ENCODE measurements around the gene NUDT11.
"Not testable (repeated sequence)": the region's sequence is repeated elsewhere in the genome, so short reads cannot be mapped to it uniquely, and the experiment has no call there.

NUDT11 gene

DNA sequence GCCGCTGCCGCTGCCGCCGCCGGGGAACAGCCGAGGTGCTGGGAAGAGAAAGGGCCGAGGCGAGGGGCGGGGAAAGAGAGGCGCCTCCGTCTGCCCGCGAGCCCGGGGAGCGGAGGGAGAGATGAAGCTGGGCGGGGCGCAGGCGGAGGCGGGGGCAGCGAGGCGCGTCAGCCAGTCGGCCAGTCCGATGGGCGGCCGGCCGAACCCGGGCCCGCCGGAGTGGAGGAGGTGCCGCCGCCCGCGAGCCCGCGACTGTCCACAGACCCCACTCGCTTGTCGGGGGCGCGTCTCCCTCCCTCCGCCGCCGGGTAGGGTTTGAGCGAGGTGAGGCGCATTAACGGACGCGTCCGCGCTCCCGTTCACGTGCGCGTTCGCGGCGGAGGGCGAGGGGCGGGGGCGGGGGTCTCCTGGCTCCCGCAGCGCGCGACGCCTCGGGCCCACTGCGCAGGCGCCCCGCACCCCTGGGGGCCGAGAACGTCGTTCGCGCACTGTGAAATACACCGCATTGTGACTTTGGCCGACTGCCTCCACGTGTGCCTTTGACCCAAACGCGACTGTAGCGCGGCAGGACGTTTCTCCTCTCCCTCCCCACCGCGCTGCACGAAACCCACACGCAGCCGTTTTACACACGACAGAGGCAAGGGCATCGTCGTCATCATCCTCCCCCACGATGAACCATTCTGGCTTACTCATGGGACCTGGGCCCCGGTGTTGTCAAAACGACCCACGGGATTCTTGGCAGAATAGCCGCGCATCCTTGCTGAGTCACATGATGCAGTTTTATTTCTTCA lies at the start of gene NUDT11:
NUDT11 (minus strand) TSS at position 92 of the 791 bp plus-strand sequence. CDS start 148 bp downstream, outside the sequence.
- no peak for TF ChIP-seq EZH2 (IDR thresholded peaks at IDR 0.05; ENCODE audit: borderline replicate concordance, low read length)
- TF ChIP-seq, protein P1, sequence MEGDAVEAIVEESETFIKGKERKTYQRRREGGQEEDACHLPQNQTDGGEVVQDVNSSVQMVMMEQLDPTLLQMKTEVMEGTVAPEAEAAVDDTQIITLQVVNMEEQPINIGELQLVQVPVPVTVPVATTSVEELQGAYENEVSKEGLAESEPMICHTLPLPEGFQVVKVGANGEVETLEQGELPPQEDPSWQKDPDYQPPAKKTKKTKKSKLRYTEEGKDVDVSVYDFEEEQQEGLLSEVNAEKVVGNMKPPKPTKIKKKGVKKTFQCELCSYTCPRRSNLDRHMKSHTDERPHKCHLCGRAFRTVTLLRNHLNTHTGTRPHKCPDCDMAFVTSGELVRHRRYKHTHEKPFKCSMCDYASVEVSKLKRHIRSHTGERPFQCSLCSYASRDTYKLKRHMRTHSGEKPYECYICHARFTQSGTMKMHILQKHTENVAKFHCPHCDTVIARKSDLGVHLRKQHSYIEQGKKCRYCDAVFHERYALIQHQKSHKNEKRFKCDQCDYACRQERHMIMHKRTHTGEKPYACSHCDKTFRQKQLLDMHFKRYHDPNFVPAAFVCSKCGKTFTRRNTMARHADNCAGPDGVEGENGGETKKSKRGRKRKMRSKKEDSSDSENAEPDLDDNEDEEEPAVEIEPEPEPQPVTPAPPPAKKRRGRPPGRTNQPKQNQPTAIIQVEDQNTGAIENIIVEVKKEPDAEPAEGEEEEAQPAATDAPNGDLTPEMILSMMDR (IDR thresholded peaks at IDR 0.05; ENCODE audit: low read length), result no peak
- Histone ChIP-seq H2AFZ (ENCODE audit: low read length) (no peak within 1 kb of the TSS), H3K4me2 (ENCODE audit: low read length) (no peak within 1 kb of the TSS), H3K79me2 (ENCODE audit: insufficient read depth, low read length) (no peaks in the 10 kb centered on the region), H3K9me3 (ENCODE audit: low read length) (no peaks in the 10 kb centered on the region), H3K9ac (ENCODE audit: low read length) (no peak within 1 kb of the TSS), H3F3A (ENCODE audit: insufficient read depth, low read length) (no peaks in the 10 kb centered on the region), H3K27ac (ENCODE audit: low read depth, low read length, poor library complexity, severe bottlenecking) (no peak within 1 kb of the TSS), H3K4me1 (ENCODE audit: insufficient read depth, low read length, severe bottlenecking) (no peaks in the 10 kb centered on the region), H3K4me3 (ENCODE audit: low read depth, low read length, poor library complexity, severe bottlenecking) (no peak within 1 kb of the TSS), H3K36me3 (ENCODE audit: insufficient read depth, low read length) (no peaks in the 10 kb centered on the region), H3K9me2 (ENCODE audit: low read depth, low read length) (no peaks in the 10 kb centered on the region), H4K20me1 (ENCODE audit: insufficient read depth, low read length) (no peaks in the 10 kb centered on the region), H3K27me3 (ENCODE audit: insufficient read depth, low read length) (no peaks in the 10 kb centered on the region)

- TF ChIP-seq EZH2 (IDR thresholded peaks at IDR 0.05; ENCODE audit: borderline replicate concordance, low read length), result no peak
- TF ChIP-seq, protein P1 (IDR thresholded peaks at IDR 0.05; ENCODE audit: low read length), result no peak
- no peak overlapping the region for H2AFZ ChIP-seq (ENCODE audit: low read length)
- H3K4me2 ChIP-seq (ENCODE audit: low read length), result no peak overlapping the region
- H3K27me3 ChIP-seq (ENCODE audit: insufficient read depth, low read length), result no peaks in the 10 kb centered on the region
- H4K20me1 ChIP-seq (ENCODE audit: insufficient read depth, low read length), result no peaks in the 10 kb centered on the region
- no peaks in the 10 kb centered on the region for H3K36me3 ChIP-seq (ENCODE audit: insufficient read depth, low read length)
- no peaks in the 10 kb centered on the region for H3K4me1 ChIP-seq (ENCODE audit: insufficient read depth, low read length, severe bottlenecking)
- H3K9ac ChIP-seq (ENCODE audit: low read length), result no peak overlapping the region
- no peaks in the 10 kb centered on the region for H3K9me3 ChIP-seq (ENCODE audit: low read length)
- no peak overlapping the region for H3K27ac ChIP-seq (ENCODE audit: low read depth, low read length, poor library complexity, severe bottlenecking)
- no peak overlapping the region for H3K4me3 ChIP-seq (ENCODE audit: low read depth, low read length, poor library complexity, severe bottlenecking)
- H3F3A ChIP-seq (ENCODE audit: insufficient read depth, low read length), result no peaks in the 10 kb centered on the region
- no peaks in the 10 kb centered on the region for H3K9me2 ChIP-seq (ENCODE audit: low read depth, low read length)
- H3K79me2 ChIP-seq (ENCODE audit: insufficient read depth, low read length), result no peaks in the 10 kb centered on the region
Observed at GRCh38 chrX:51520393-51520792, 24.0 kb upstream of the NUDT11 start.

DNA sequence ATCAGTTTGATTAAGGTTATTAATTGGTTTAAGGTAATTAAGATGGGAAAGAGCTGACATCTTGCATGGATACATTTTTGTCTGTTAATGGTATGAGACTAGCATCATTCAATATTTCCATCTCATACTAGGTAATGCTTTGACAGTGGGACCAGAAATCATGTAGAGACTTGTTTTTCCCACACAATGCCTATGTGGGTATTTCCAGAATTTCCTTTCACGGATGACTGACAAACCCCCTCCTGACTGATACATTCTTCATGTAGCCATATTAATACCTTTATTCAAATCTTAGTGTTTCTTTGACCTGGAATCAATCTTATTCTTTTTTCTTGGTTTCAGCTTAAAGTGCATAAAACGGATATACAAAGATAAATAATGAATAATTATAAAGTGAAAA lies 22.7 kb upstream of the NUDT11 start:
- not testable (repeated sequence) for H3K27me3 ChIP-seq (ENCODE audit: insufficient read depth, low read length); H3K9me3 ChIP-seq (ENCODE audit: low read length); H2AFZ ChIP-seq (ENCODE audit: low read length); H3K4me3 ChIP-seq (ENCODE audit: low read depth, low read length, poor library complexity, severe bottlenecking); H3K79me2 ChIP-seq (ENCODE audit: insufficient read depth, low read length); H3K4me1 ChIP-seq (ENCODE audit: insufficient read depth, low read length, severe bottlenecking); H3K9ac ChIP-seq (ENCODE audit: low read length); H3K36me3 ChIP-seq (ENCODE audit: insufficient read depth, low read length); H4K20me1 ChIP-seq (ENCODE audit: insufficient read depth, low read length); H3F3A ChIP-seq (ENCODE audit: insufficient read depth, low read length); H3K9me2 ChIP-seq (ENCODE audit: low read depth, low read length); H3K4me2 ChIP-seq (ENCODE audit: low read length); H3K27ac ChIP-seq (ENCODE audit: low read depth, low read length, poor library complexity, severe bottlenecking)

DNA sequence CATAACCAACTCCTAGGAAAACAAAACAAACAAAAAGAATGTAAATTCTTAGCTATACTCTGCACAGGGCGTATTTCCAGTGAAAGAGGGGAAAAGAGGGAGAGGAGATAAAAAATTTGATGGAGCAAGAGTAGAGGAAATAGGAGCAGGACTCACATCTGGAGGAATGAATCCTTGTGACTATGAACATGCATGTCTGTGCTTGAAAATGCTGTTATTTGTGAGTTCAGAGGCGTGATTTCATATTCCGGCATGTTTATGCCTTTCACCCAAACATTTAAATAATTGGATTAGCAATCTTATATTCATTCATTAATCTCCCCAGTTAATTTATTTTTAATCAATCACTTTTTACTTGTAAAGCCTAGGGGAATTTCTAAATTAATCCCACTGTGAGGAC lies 11.2 kb upstream of the NUDT11 start:
- Histone ChIP-seq H3K9ac (ENCODE audit: low read length) (no peak overlapping the region), H3F3A (ENCODE audit: insufficient read depth, low read length) (no peaks in the 10 kb centered on the region), H3K79me2 (ENCODE audit: insufficient read depth, low read length) (no peaks in the 10 kb centered on the region), H2AFZ (ENCODE audit: low read length) (no peak overlapping the region), H3K36me3 (ENCODE audit: insufficient read depth, low read length) (no peaks in the 10 kb centered on the region), H3K27me3 (ENCODE audit: insufficient read depth, low read length) (no peaks in the 10 kb centered on the region), H3K9me2 (ENCODE audit: low read depth, low read length) (no peaks in the 10 kb centered on the region), H3K4me1 (ENCODE audit: insufficient read depth, low read length, severe bottlenecking) (no peaks in the 10 kb centered on the region), H4K20me1 (ENCODE audit: insufficient read depth, low read length) (no peaks in the 10 kb centered on the region), H3K9me3 (ENCODE audit: low read length) (no peaks in the 10 kb centered on the region), H3K4me2 (ENCODE audit: low read length) (no peak overlapping the region), H3K4me3 (ENCODE audit: low read depth, low read length, poor library complexity, severe bottlenecking) (no peak overlapping the region), H3K27ac (ENCODE audit: low read depth, low read length, poor library complexity, severe bottlenecking) (no peak overlapping the region)
- TF ChIP-seq, protein P1 (IDR thresholded peaks at IDR 0.05; ENCODE audit: low read length), result no peak
- no peak for TF ChIP-seq EZH2 (IDR thresholded peaks at IDR 0.05; ENCODE audit: borderline replicate concordance, low read length)

GRCh38 chrX:51495701-51496488 lies 497 bp downstream of the NUDT11 start:
- H3F3A ChIP-seq (ENCODE audit: insufficient read depth, low read length); H3K9me3 ChIP-seq (ENCODE audit: low read length); H3K79me2 ChIP-seq (ENCODE audit: insufficient read depth, low read length); H3K9me2 ChIP-seq (ENCODE audit: low read depth, low read length); H3K4me3 ChIP-seq (ENCODE audit: low read depth, low read length, poor library complexity, severe bottlenecking); H3K36me3 ChIP-seq (ENCODE audit: insufficient read depth, low read length); H3K4me2 ChIP-seq (ENCODE audit: low read length); H2AFZ ChIP-seq (ENCODE audit: low read length); H4K20me1 ChIP-seq (ENCODE audit: insufficient read depth, low read length); H3K4me1 ChIP-seq (ENCODE audit: insufficient read depth, low read length, severe bottlenecking); H3K9ac ChIP-seq (ENCODE audit: low read length); H3K27ac ChIP-seq (ENCODE audit: low read depth, low read length, poor library complexity, severe bottlenecking); H3K27me3 ChIP-seq (ENCODE audit: insufficient read depth, low read length): not testable (repeated sequence)

Measured in OCI-LY1 (cell line).